DMS114 treated with DMSO at 0.1 percent for 48 hours (cell line): ENCODE data around the gene MAL.

ENCODE experiments used
- DNase-seq: peaks from one replicate; lab custom pipeline; 2025; ENCODE audit not compliant: unreplicated experiment; lab: John Stamatoyannopoulos, UW

The MAL gene

GRCh38 chr2:95047629-95048510 lies 22.4 kb downstream of the MAL start:
- DNase-seq = no peak

GRCh38 chr2:95048825-95049682 lies 23.5 kb downstream of the MAL start:
- DNase-seq = no peak

GRCh38 chr2:95049683-95049955 lies 24.1 kb downstream of the MAL start:
- no peak for DNase-seq

GRCh38 chr2:95049961-95050360 lies 24.5 kb downstream of the MAL start:
- DNase-seq = no peak

GRCh38 chr2:95050385-95051300 lies 25.1 kb downstream of the MAL start:
- DNase-seq = no peak

- no peak for DNase-seq
Measured at GRCh38 chr2:95051626-95052025, 26.1 kb downstream of the MAL start.

GRCh38 chr2:95052307-95052706 lies 26.8 kb downstream of the MAL start:
- DNase-seq = no peak

- no peak for DNase-seq
Measured at GRCh38 chr2:95052804-95053479, 27.4 kb downstream of the MAL start.

- no peak for DNase-seq
Measured at GRCh38 chr2:95053543-95053942, 28.0 kb downstream of the MAL start.

- DNase-seq = no peak
Measured at GRCh38 chr2:95054016-95054415, 28.5 kb downstream of the MAL start.

- no peak for DNase-seq
Measured at GRCh38 chr2:95055262-95055661, 29.8 kb downstream of the MAL start.

- DNase-seq = no peak
Measured at GRCh38 chr2:95056044-95056443, 30.5 kb downstream of the MAL start.

GRCh38 chr2:95056461-95057459 lies 31.3 kb downstream of the MAL start:
- no peak for DNase-seq

GRCh38 chr2:95057535-95058370 lies 32.2 kb downstream of the MAL start:
- no peak for DNase-seq

GRCh38 chr2:95058466-95058988 lies 33.0 kb downstream of the MAL start:
- DNase-seq = no peak

GRCh38 chr2:95058989-95059641 lies 33.6 kb downstream of the MAL start:
- DNase-seq = no peak

GRCh38 chr2:95059656-95060370 lies 34.3 kb downstream of the MAL start:
- DNase-seq = no peak
